Measurements from ENCODE around the gene CLIC5. TPM values are rescaled to one million over a fixed set of nuclear protein-coding genes. Genes with fewer than 3 reads are reported as not detected.

CLIC5 gene
- total and polyA plus RNA-seq, 2 of the 8 experiments (the other 6 are each of a cell fraction or from before 2014, with no cell fraction given), result 0.12 to 0.15 TPM

- no peak overlapping the region for H3K14ac ChIP-seq (ENCODE audit: insufficient read length)
- no peak overlapping the region for H2BK12ac ChIP-seq (ENCODE audit: low read depth, low read length)
- DNase-seq (ENCODE audit: low read depth in 1 of 2, low spot score in 2 of 2), result no peak
- H3K27me3 ChIP-seq (replicated peaks in 1 of 4; ENCODE audit: control insufficient read depth in 3 of 4, extremely low read depth in 1 of 4, insufficient read depth in 3 of 4, low read length in 3 of 4), result no peaks in the 10 kb centered on the region
- TF ChIP-seq E2F6 (IDR thresholded peaks at IDR 0.05), result no peak
- no peak for TF ChIP-seq SAP30 (IDR thresholded peaks at IDR 0.05; ENCODE audit: insufficient read depth, insufficient replicate concordance, low read length)
- TF ChIP-seq CBX5 (IDR thresholded peaks at IDR 0.05; ENCODE audit: low read depth, low read length), result no peak
- no peak for TF ChIP-seq SIX5 (IDR thresholded peaks at IDR 0.05; ENCODE audit: low read depth, low read length)
- no peak for TF ChIP-seq CBX8 (IDR thresholded peaks at IDR 0.05; ENCODE audit: borderline replicate concordance, low read depth, low read length)
- no peak for TF ChIP-seq JUN (IDR thresholded peaks at IDR 0.05; ENCODE audit: low read depth, low read length)
- no peak for TF ChIP-seq SUZ12 (IDR thresholded peaks at IDR 0.05; ENCODE audit: low read length)
- TF ChIP-seq TBP (IDR thresholded peaks at IDR 0.05; ENCODE audit: low read depth, low read length), result no peak
- TF ChIP-seq POLR2A (IDR thresholded peaks at IDR 0.05; ENCODE audit: control extremely low read depth in 1 of 2, low read depth in 2 of 2, low read length in 2 of 2), result no peak
- WGBS, 2 experiments (ENCODE audit: extremely low coverage in 1 of 2, insufficient coverage in 1 of 2, insufficient read length in 1 of 2, insufficient replicate concordance in 2 of 2, low coverage in 1 of 2, low lambda C conversion rate in 2 of 2, missing lambda C conversion rate in 1 of 2), result 86% methylated on average over 5 of the region's 5 CpGs; no CpG with 5 or more reads in 1 of the 2 experiments
- no peak overlapping the region for H3K4me2 ChIP-seq (ENCODE audit: insufficient read depth in 1 of 2, low read depth in 2 of 2, low read length in 2 of 2)
- H3K9ac ChIP-seq (replicated peaks in 1 of 4; ENCODE audit: extremely low read depth in 1 of 4, low read depth in 3 of 4, low read length in 3 of 4), result no peak overlapping the region
- no peak overlapping the region for H2BK120ac ChIP-seq (replicated peaks; ENCODE audit: low read depth, low read length)
- no peaks in the 10 kb centered on the region for H3K9me3 ChIP-seq (ENCODE audit: insufficient read depth in 2 of 2, low read depth in 1 of 2, low read length in 1 of 2)
- H3K79me1 ChIP-seq (ENCODE audit: low read depth, low read length), result no peaks in the 10 kb centered on the region
- no peak overlapping the region for H4K91ac ChIP-seq (replicated peaks; ENCODE audit: insufficient read length, low read length)
- H2AK5ac ChIP-seq (ENCODE audit: low read depth, low read length), result no peak overlapping the region
- no peak overlapping the region for H3K18ac ChIP-seq (ENCODE audit: extremely low read depth, low read length)
- no peak overlapping the region for H4K5ac ChIP-seq (ENCODE audit: insufficient read length, low read depth, low read length)
- FAIRE-seq, result no peak
- H3K4me1 ChIP-seq (replicated peaks in 1 of 4; ENCODE audit: control insufficient read depth in 3 of 4, insufficient read depth in 4 of 4, low read length in 3 of 4), result no peaks in the 10 kb centered on the region
- no peak overlapping the region for H3K4me3 ChIP-seq (ENCODE audit: extremely low read depth in 1 of 4, insufficient read depth in 2 of 4, low read depth in 3 of 4, low read length in 4 of 4)
- H3K36me3 ChIP-seq (ENCODE audit: control insufficient read depth in 2 of 4, insufficient read depth in 4 of 4, low read length in 3 of 4), result no peaks in the 10 kb centered on the region
- H2BK15ac ChIP-seq (ENCODE audit: low read length), result no peak overlapping the region
- CTCF ChIA-PET (ENCODE audit: partially characterized antibody), result interaction anchor here (1.3 to 2.2 kb wide), 2 partner anchors 41 to 55 kb away, joined by 3 to 7 read pairs; no protein-coding TSS in a partner anchor
- H3K27ac ChIP-seq (ENCODE audit: low read depth, low read length), result no peak overlapping the region
- no peak overlapping the region for H3K4ac ChIP-seq (replicated peaks; ENCODE audit: insufficient read length, low read depth, low read length)
- no peak overlapping the region for H2BK20ac ChIP-seq (ENCODE audit: low read length)
- no peak overlapping the region for H2AFZ ChIP-seq (ENCODE audit: low read length)
- H2BK5ac ChIP-seq (ENCODE audit: low read depth, low read length), result no peak overlapping the region
- H3K56ac ChIP-seq (replicated peaks; ENCODE audit: insufficient read length, low read depth, low read length), result no peak overlapping the region
- H3K23ac ChIP-seq (ENCODE audit: insufficient read length), result no peak overlapping the region
- H4K20me1 ChIP-seq (replicated peaks in 1 of 2; ENCODE audit: control insufficient read depth in 1 of 2, insufficient read depth in 2 of 2, low read length in 2 of 2), result no peaks in the 10 kb centered on the region
- H3K23me2 ChIP-seq (ENCODE audit: low read depth, low read length), result no peaks in the 10 kb centered on the region
- no peaks in the 10 kb centered on the region for H3K79me2 ChIP-seq (ENCODE audit: control insufficient read depth in 1 of 2, insufficient read depth in 2 of 2, low read length in 2 of 2)
- POLR2A ChIA-PET (ENCODE audit: partially characterized antibody), result no interaction called here
- no peak overlapping the region for H4K8ac ChIP-seq (ENCODE audit: extremely low read depth, insufficient read depth, low read length)
Measured at GRCh38 chr6:45984788-45985425, 30.8 kb downstream of the CLIC5 start.

Data from H1 (cell line).